ENCODE results near the gene TRUB1. TPM values are rescaled to one million over a fixed set of nuclear protein-coding genes. Genes with fewer than 3 reads are reported as not detected.

TRUB1 gene
- total RNA-seq, 4 donors from 2014 or later, result 11.8 to 16.8 (median 15.2) TPM

- no peaks in the 10 kb centered on the region for H3K27me3 ChIP-seq
- 35 to 77% methylated on average over 3 of the region's 3 CpGs for WGBS, 2 donors (ENCODE audit: low coverage in 1 of 2)
- no peak for ATAC-seq
- H3K4me3 ChIP-seq, result no peak overlapping the region
- H3K27ac ChIP-seq, result no peak overlapping the region
- no peak for TF ChIP-seq POLR2AphosphoS5 (IDR thresholded peaks at IDR 0.05)
- peaks cover 0 to 16% of the 10 kb centered on the region in 2 donors for H3K36me3 ChIP-seq
- H3K9me3 ChIP-seq, result no peaks in the 10 kb centered on the region
- H3K4me1 ChIP-seq, result peaks cover 0 to 7% (median 0%) of the 10 kb centered on the region in 3 donors
Measured at GRCh38 chr10:114975091-114975490, 37.1 kb downstream of the TRUB1 start.

DNA sequence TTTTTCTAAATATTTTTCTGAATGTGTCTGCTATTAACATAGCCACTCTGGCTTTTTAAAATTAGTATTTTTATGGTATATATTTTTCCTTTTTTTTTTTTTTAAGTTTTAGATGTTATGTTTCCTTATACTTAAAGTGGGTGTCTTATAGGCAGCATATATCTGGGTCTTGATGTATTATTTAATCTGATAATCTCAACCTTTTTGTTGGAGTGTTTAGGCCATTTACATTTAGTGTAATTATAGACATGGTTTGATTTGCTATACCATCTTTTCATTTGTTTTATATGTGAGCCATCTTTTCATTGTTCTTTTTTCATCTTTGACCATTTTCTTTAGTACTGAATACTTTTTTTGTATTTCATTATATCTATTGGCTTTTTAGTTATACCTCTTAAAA is 45.0 kb downstream of the TRUB1 start:
- Histone ChIP-seq H3K27me3 (no peaks in the 10 kb centered on the region), H3K27ac (no peak overlapping the region), H3K9me3 (peaks cover 0 to 39% (median 0%) of the 10 kb centered on the region in 3 donors), H3K4me3 (no peak overlapping the region), H3K36me3 (peaks cover 0 to 47% of the 10 kb centered on the region in 2 donors), H3K4me1 (no peaks in the 10 kb centered on the region)
- TF ChIP-seq POLR2A (IDR thresholded peaks at IDR 0.05), result no peak
- no peak for TF ChIP-seq EP300 (IDR thresholded peaks at IDR 0.05)
- no peak for TF ChIP-seq POLR2AphosphoS5 (IDR thresholded peaks at IDR 0.05)
- TF ChIP-seq CTCF (IDR thresholded peaks at IDR 0.05), result no peak
- no peak for ATAC-seq

DNA sequence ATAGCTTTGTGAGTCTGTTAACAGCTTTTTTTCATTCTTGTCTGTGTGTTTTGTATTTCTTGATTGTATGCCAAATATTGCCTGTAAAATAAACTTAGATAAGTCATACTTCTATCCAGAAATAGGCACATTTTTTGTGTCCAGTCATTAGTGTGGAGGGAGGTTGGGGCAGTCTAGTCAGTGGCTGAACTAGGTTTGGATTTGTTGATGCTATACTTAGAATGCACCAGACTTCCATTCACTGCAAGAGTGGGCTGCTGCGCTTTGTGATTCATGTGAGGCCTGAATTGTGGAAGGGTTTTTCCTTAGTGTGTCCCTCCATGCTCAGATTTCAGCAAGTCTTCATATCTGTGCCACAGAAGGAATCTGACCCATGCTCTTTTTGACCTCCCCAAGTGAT is 50.0 kb downstream of the TRUB1 start:
- no peak overlapping the region for H3K4me3 ChIP-seq
- H3K9me3 ChIP-seq, result peaks cover 0 to 26% (median 0%) of the 10 kb centered on the region in 3 donors
- peaks cover 0 to 25% of the 10 kb centered on the region in 2 donors for H3K36me3 ChIP-seq
- H3K27ac ChIP-seq, result no peak overlapping the region
- TF ChIP-seq POLR2A (IDR thresholded peaks at IDR 0.05) (no peak), CTCF (IDR thresholded peaks at IDR 0.05) (no peak), EP300 (IDR thresholded peaks at IDR 0.05) (no peak), POLR2AphosphoS5 (IDR thresholded peaks at IDR 0.05) (no peak)
- WGBS, 2 donors (ENCODE audit: low coverage in 1 of 2), result 56 to 100% methylated on average over 1 of the region's 1 CpG
- H3K27me3 ChIP-seq, result no peaks in the 10 kb centered on the region
- no peak for ATAC-seq
- no peaks in the 10 kb centered on the region for H3K4me1 ChIP-seq

DNA sequence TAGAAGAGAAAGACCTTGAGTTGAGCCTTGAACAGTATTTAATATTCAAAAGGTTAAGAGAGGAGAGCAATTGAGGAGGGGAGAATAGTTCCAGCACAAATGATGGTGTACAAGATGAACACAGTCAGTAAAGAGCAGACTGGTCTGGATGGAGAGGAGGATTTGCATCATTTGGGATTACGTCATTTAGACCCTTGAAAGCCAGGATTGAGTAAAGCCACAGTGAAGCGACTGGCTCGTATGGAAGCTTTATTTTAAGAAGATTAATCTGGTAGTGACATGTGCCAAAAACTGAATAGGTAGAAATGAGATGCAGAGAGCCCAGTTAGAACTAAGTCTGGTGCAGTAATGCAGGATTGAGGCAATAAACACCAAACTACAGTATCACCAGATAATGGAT is 52.6 kb downstream of the TRUB1 start:
- H3K4me3 ChIP-seq, result no peak overlapping the region
- H3K36me3 ChIP-seq, result peaks cover 0 to 8% of the 10 kb centered on the region in 2 donors
- 65 to 82% methylated on average over 2 to 3 of the region's 3 CpGs for WGBS, 2 donors (ENCODE audit: low coverage in 1 of 2)
- ATAC-seq, result no peak
- H3K27ac ChIP-seq, result no peak overlapping the region
- no peaks in the 10 kb centered on the region for H3K9me3 ChIP-seq
- H3K4me1 ChIP-seq, result no peaks in the 10 kb centered on the region
- TF ChIP-seq CTCF (IDR thresholded peaks at IDR 0.05) (no peak), EP300 (IDR thresholded peaks at IDR 0.05) (no peak), POLR2A (IDR thresholded peaks at IDR 0.05) (no peak), POLR2AphosphoS5 (IDR thresholded peaks at IDR 0.05) (no peak)
- no peaks in the 10 kb centered on the region for H3K27me3 ChIP-seq

DNA sequence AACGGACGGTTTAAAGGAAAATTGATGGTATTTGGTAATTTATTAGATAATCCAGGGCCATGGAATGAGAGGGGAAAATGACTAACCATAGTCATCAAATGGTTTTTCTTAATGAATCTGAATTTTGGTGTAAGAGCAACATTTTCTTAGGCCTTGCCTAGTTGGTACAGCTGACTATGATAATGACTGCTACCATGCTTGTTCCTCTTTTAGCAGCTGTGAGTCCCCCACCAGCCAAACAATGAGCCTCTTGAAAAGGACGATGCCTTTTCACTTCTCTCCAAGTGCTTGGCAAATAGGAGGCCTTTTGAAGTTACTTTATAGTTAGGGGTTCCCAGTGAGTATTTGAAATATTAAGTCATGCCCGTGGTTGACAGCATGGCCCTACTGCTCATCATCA is 53.0 kb downstream of the TRUB1 start:
- Histone ChIP-seq H3K27ac (no peak overlapping the region), H3K27me3 (no peaks in the 10 kb centered on the region), H3K9me3 (no peaks in the 10 kb centered on the region), H3K4me1 (no peaks in the 10 kb centered on the region), H3K36me3 (peaks cover 0 to 8% of the 10 kb centered on the region in 2 donors), H3K4me3 (no peak overlapping the region)
- WGBS, 2 donors (ENCODE audit: low coverage in 1 of 2), result 78 to 82% methylated on average over 4 of the region's 4 CpGs
- TF ChIP-seq CTCF (IDR thresholded peaks at IDR 0.05), result no peak
- TF ChIP-seq POLR2A (IDR thresholded peaks at IDR 0.05), result no peak
- no peak for ATAC-seq

Measured in gastroesophageal sphincter (tissue), 4 donors.